Caco-2 (cell line): Measurements from ENCODE around the gene ZNF397. TPM values are rescaled to one million over a fixed set of nuclear protein-coding genes. Genes with fewer than 3 reads are reported as not detected.

Experiments used
- BruUV-seq: library from RNA; stranded (reverse); fragments of 400-500 nt; replicated peaks from 2 replicates; lab custom pipeline; 2021; lab: Mats Ljungman, UMichigan
- CTCF ChIA-PET: fragments of 300-600 bp; sonication (Branson Sonifier 250); formaldehyde crosslinking; loops from one replicate; lab custom pipeline; 2022; ENCODE audit warnings: antibody characterized with exemption; lab: Charles Lee
- POLR2A ChIA-PET: fragments of 300-600 bp; sonication (Branson Sonifier 250); formaldehyde crosslinking; loops from one replicate; lab custom pipeline; 2022; ENCODE audit warnings: antibody characterized with exemption; lab: Charles Lee
- DNase-seq, 2 experiments: peaks; one replicate each; pipeline versions ENCODE4 v3.0.0 to v3.0.0-alpha.2; 2020 to 2022
- H3K27me3 ChIP-seq: replicated peaks from 2 replicates; pipeline ENCODE4 v1.6.0; 2011; ENCODE audit warnings: low read length; ENCODE audit not compliant: control insufficient read depth, insufficient read depth
- H3K36me3 ChIP-seq: 2 replicates; pipeline ENCODE4 v1.5.1; 2011; ENCODE audit warnings: low read length; ENCODE audit not compliant: control insufficient read depth, insufficient read depth
- H3K4me1 ChIP-seq: fragments of 250-450 bp; sonication (Bioruptor Pico); 2 replicates; pipeline ENCODE4 v1.5.1; 2020; ENCODE audit warnings: mild to moderate bottlenecking
- H3K4me3 ChIP-seq: 2 replicates; pipeline ENCODE4 v1.5.1; 2011; ENCODE audit warnings: low read depth, mild to moderate bottlenecking, control low read depth, low read length
- H3K9me3 ChIP-seq: fragments of 250-450 bp; sonication (Bioruptor Pico); 2 replicates; pipeline ENCODE4 v1.5.1; 2020; ENCODE audit warnings: mild to moderate bottlenecking, moderate library complexity
- H3K27ac Mint-ChIP-seq: one replicate; pipeline ENCODE4 v1.8.0; 2022; ENCODE audit warnings: mixed read lengths; ENCODE audit not compliant: unreplicated experiment
- H3K27me3 Mint-ChIP-seq: one replicate; pipeline ENCODE4 v1.8.0; 2022; ENCODE audit warnings: mixed read lengths; ENCODE audit not compliant: insufficient read depth, unreplicated experiment
- H3K36me3 Mint-ChIP-seq: one replicate; pipeline ENCODE4 v1.8.0; 2022; ENCODE audit warnings: mild to moderate bottlenecking, mixed read lengths; ENCODE audit not compliant: insufficient read depth, unreplicated experiment
- H3K4me1 Mint-ChIP-seq: one replicate; pipeline ENCODE4 v1.8.0; 2022; ENCODE audit warnings: low read depth, mixed read lengths; ENCODE audit not compliant: unreplicated experiment
- H3K4me3 Mint-ChIP-seq: one replicate; pipeline ENCODE4 v1.8.0; 2022; ENCODE audit warnings: mild to moderate bottlenecking, moderate library complexity, mixed read lengths; ENCODE audit not compliant: unreplicated experiment
- H3K9me3 Mint-ChIP-seq: one replicate; pipeline ENCODE4 v1.8.0; 2022; ENCODE audit warnings: mixed read lengths; ENCODE audit not compliant: unreplicated experiment
- intact Hi-C: fragments of 100-400 bp; cut with micrococcal nuclease; formaldehyde crosslinking; loops from one replicate; pipeline ENCODE4 v1.10.0; 2022; ENCODE audit not compliant: unreplicated experiment
- total RNA-seq: library from RNA; stranded (reverse); gene quantifications from 2 replicates; pipeline ENCODE4 v1.2.3, GENCODE V29; 2022
- TF ChIP-seq, protein P1 (sequence below), 2 experiments: fragments of 200-600 bp in 1 of 2; IDR thresholded peaks; 1 replicate in 1 of 2; 2 replicates in 1 of 2; pipeline versions ENCODE4 v1.5.1 to v1.8.0; 2011 to 2022; ENCODE audit warnings: antibody characterized with exemption in 1 of 2, control low read depth in 1 of 2, inconsistent platforms in 1 of 2, low read depth in 1 of 2, low read length in 1 of 2, mild to moderate bottlenecking in 1 of 2, moderate library complexity in 1 of 2; ENCODE audit not compliant: insufficient read depth in 1 of 2, severe bottlenecking in 1 of 2, unreplicated experiment in 1 of 2

Gene ZNF397
- total RNA-seq, 1 experiment from 2014 or later = 4.9 TPM

- Histone ChIP-seq H3K27me3 (no peaks in the 10 kb centered on the region), H3K9me3 (no peaks in the 10 kb centered on the region), H3K36me3 (no peaks in the 10 kb centered on the region), H3K4me1 (no peaks in the 10 kb centered on the region), H3K4me3 (no peak overlapping the region)
- Mint-ChIP-seq H3K4me1 (no peaks in the 10 kb centered on the region), H3K27me3 (peaks cover 2% of the 10 kb centered on the region), H3K27ac (no peak overlapping the region), H3K36me3 (no peaks in the 10 kb centered on the region), H3K9me3 (no peaks in the 10 kb centered on the region), H3K4me3 (no peak overlapping the region)
- intact Hi-C loops = no loop called here
- DNase-seq = no peak
- BruUV-seq = no TSS peak
- ChIA-PET POLR2A (no interaction called here), CTCF (no interaction called here)
- TF ChIP-seq, protein P1, sequence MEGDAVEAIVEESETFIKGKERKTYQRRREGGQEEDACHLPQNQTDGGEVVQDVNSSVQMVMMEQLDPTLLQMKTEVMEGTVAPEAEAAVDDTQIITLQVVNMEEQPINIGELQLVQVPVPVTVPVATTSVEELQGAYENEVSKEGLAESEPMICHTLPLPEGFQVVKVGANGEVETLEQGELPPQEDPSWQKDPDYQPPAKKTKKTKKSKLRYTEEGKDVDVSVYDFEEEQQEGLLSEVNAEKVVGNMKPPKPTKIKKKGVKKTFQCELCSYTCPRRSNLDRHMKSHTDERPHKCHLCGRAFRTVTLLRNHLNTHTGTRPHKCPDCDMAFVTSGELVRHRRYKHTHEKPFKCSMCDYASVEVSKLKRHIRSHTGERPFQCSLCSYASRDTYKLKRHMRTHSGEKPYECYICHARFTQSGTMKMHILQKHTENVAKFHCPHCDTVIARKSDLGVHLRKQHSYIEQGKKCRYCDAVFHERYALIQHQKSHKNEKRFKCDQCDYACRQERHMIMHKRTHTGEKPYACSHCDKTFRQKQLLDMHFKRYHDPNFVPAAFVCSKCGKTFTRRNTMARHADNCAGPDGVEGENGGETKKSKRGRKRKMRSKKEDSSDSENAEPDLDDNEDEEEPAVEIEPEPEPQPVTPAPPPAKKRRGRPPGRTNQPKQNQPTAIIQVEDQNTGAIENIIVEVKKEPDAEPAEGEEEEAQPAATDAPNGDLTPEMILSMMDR (IDR thresholded peaks at IDR 0.05; ENCODE audit: insufficient read depth in 1 of 2, low read depth in 1 of 2, low read length in 1 of 2, severe bottlenecking in 1 of 2, unreplicated experiment in 1 of 2) = no peak
Observed at GRCh38 chr18:35236571-35237363, 4.1 kb upstream of the ZNF397 start.

- TF ChIP-seq, protein P1 (IDR thresholded peaks at IDR 0.05; ENCODE audit: insufficient read depth in 1 of 2, low read depth in 1 of 2, low read length in 1 of 2, severe bottlenecking in 1 of 2, unreplicated experiment in 1 of 2) = no peak
- POLR2A ChIA-PET = no interaction called here
- no peaks in the 10 kb centered on the region for H3K9me3 ChIP-seq
- no peak overlapping the region for H3K27ac Mint-ChIP-seq
- no peak overlapping the region for H3K4me3 ChIP-seq
- H3K36me3 ChIP-seq = no peaks in the 10 kb centered on the region
- no peaks in the 10 kb centered on the region for H3K36me3 Mint-ChIP-seq
- no peaks in the 10 kb centered on the region for H3K4me1 Mint-ChIP-seq
- H3K27me3 Mint-ChIP-seq = no peaks in the 10 kb centered on the region
- no peak overlapping the region for H3K4me3 Mint-ChIP-seq
- CTCF ChIA-PET = no interaction called here
- no TSS peak for BruUV-seq
- H3K9me3 Mint-ChIP-seq = no peaks in the 10 kb centered on the region
- intact Hi-C loops = no loop called here
- H3K4me1 ChIP-seq = no peaks in the 10 kb centered on the region
- DNase-seq = no peak
- no peaks in the 10 kb centered on the region for H3K27me3 ChIP-seq
Observed at GRCh38 chr18:35239314-35239713, 1.5 kb upstream of the ZNF397 start.

- Mint-ChIP-seq H3K36me3 (peaks cover 7% of the 10 kb centered on the region), H3K4me3 (peak overlapping the region; percentile 80), H3K9me3 (no peaks in the 10 kb centered on the region), H3K27ac (peak overlapping the region; percentile 94), H3K4me1 (no peaks in the 10 kb centered on the region), H3K27me3 (no peaks in the 10 kb centered on the region)
- no peak for DNase-seq
- ChIA-PET CTCF (interaction anchor here (1.1 kb wide), 1 partner anchor 9 kb away, joined by 3 read pairs; no protein-coding TSS in a partner anchor), POLR2A (interaction anchor here (1.0 to 1.5 kb wide), 2 partner anchors 27 to 48 kb away, joined by 3 to 6 read pairs; partner anchors contain the start of gene ZSCAN30)
- H3K36me3 ChIP-seq = no peaks in the 10 kb centered on the region
- intact Hi-C loops = loop anchor here (1.0 to 2.0 kb wide), 3 partner anchors 26 to 103 kb away; partner anchors contain the start of genes ZNF24 and ZSCAN30
- H3K9me3 ChIP-seq = no peaks in the 10 kb centered on the region
- no peaks in the 10 kb centered on the region for H3K4me1 ChIP-seq
- H3K27me3 ChIP-seq = no peaks in the 10 kb centered on the region
- TF ChIP-seq, protein P1 (IDR thresholded peaks at IDR 0.05; ENCODE audit: insufficient read depth in 1 of 2, low read depth in 1 of 2, low read length in 1 of 2, severe bottlenecking in 1 of 2, unreplicated experiment in 1 of 2) = no peak
- BruUV-seq = TSS peak; percentile 74
- peak overlapping the region; percentile 43 for H3K4me3 ChIP-seq
Observed at GRCh38 chr18:35241448-35241804, 592 bp downstream of the ZNF397 start.
